ENCODE measurements around the gene NFASC.

DNA sequence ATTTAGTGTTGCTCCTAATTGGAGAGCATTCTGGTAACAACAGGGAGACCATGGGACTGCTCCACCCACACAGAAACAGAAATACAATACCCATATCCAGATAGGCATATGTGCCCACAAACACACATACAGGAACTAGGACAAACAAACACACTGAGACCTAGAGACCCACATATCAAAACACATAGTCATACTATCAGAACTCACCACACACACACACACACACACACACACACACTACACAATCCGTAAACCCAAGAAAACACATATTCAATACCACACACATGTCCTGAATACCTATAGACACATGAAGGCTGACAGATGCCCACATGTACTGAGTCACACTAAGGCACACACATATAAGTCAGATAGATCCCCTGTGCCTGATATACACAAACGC, 3.5 kb upstream of the NFASC start:
- TF ChIP-seq, protein P1, sequence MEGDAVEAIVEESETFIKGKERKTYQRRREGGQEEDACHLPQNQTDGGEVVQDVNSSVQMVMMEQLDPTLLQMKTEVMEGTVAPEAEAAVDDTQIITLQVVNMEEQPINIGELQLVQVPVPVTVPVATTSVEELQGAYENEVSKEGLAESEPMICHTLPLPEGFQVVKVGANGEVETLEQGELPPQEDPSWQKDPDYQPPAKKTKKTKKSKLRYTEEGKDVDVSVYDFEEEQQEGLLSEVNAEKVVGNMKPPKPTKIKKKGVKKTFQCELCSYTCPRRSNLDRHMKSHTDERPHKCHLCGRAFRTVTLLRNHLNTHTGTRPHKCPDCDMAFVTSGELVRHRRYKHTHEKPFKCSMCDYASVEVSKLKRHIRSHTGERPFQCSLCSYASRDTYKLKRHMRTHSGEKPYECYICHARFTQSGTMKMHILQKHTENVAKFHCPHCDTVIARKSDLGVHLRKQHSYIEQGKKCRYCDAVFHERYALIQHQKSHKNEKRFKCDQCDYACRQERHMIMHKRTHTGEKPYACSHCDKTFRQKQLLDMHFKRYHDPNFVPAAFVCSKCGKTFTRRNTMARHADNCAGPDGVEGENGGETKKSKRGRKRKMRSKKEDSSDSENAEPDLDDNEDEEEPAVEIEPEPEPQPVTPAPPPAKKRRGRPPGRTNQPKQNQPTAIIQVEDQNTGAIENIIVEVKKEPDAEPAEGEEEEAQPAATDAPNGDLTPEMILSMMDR (IDR thresholded peaks at IDR 0.05; ENCODE audit: insufficient read depth, low read length, poor library complexity, severe bottlenecking) = no peak
- TF ChIP-seq EZH2phosphoT487 (conservative IDR thresholded peaks at IDR 0.05; ENCODE audit: low read length) = no peak

All from SU-DHL-6 (cell line).